Measurements from ENCODE around the gene GPT2.

The GPT2 gene

DNA sequence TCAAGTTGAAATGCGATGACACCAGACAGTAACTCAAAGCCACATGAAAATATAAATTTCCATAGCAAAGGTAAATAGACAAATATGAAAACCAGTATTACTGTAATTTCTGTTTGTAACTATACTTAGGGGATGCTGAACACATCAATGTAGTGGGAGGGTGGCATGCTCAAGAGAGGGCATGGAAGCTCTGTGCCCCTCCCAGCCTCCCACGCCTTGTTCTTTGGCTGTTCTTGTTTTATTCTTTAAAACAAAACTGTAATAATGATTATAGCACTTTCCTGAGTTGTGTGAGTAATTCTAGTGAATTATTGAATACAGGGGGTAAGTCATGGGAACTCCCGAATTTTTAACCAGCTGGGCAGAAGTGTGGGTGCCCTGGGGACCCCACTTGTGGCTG, 11.0 kb upstream of the GPT2 start:
- no peak overlapping the region for H3K4me3 ChIP-seq (ENCODE audit: low read depth, low read length)
- TF ChIP-seq, protein P1, sequence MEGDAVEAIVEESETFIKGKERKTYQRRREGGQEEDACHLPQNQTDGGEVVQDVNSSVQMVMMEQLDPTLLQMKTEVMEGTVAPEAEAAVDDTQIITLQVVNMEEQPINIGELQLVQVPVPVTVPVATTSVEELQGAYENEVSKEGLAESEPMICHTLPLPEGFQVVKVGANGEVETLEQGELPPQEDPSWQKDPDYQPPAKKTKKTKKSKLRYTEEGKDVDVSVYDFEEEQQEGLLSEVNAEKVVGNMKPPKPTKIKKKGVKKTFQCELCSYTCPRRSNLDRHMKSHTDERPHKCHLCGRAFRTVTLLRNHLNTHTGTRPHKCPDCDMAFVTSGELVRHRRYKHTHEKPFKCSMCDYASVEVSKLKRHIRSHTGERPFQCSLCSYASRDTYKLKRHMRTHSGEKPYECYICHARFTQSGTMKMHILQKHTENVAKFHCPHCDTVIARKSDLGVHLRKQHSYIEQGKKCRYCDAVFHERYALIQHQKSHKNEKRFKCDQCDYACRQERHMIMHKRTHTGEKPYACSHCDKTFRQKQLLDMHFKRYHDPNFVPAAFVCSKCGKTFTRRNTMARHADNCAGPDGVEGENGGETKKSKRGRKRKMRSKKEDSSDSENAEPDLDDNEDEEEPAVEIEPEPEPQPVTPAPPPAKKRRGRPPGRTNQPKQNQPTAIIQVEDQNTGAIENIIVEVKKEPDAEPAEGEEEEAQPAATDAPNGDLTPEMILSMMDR (IDR thresholded peaks at IDR 0.05; ENCODE audit: low read depth, low read length): no peak
- TF ChIP-seq POLR2A (IDR thresholded peaks at IDR 0.05; ENCODE audit: extremely low read depth, insufficient read length) (no peak), MYC (IDR thresholded peaks at IDR 0.05; ENCODE audit: low read depth, low read length) (no peak)
- TF ChIP-seq, protein P2, sequence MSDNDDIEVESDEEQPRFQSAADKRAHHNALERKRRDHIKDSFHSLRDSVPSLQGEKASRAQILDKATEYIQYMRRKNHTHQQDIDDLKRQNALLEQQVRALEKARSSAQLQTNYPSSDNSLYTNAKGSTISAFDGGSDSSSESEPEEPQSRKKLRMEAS (IDR thresholded peaks at IDR 0.05; ENCODE audit: low read depth, low read length): no peak
- no peak for DNase-seq (ENCODE audit: low read depth)

DNA sequence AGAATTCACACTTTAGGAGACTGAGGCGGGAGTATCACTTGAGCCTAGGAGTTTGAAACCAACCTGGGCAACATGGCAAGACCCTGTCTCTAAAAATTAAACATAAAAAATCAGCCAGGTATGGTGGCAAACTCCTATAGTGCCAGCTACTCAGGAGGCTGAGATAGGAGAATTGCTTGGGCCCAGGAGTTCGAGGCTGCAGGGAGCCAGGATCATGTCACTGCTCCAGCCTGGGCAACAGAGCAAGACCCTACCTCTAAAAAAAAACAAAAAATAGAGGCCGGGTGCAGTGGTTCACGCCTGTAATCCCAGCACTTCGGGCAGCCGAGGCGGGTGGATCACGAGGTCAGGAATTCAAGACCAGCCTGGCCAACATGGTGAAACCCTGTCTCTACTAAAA, 8.9 kb upstream of the GPT2 start:
- TF ChIP-seq, protein P1 (IDR thresholded peaks at IDR 0.05; ENCODE audit: low read depth, low read length): no peak
- DNase-seq (ENCODE audit: low read depth): no peak
- no peak overlapping the region for H3K4me3 ChIP-seq (ENCODE audit: low read depth, low read length)

DNA sequence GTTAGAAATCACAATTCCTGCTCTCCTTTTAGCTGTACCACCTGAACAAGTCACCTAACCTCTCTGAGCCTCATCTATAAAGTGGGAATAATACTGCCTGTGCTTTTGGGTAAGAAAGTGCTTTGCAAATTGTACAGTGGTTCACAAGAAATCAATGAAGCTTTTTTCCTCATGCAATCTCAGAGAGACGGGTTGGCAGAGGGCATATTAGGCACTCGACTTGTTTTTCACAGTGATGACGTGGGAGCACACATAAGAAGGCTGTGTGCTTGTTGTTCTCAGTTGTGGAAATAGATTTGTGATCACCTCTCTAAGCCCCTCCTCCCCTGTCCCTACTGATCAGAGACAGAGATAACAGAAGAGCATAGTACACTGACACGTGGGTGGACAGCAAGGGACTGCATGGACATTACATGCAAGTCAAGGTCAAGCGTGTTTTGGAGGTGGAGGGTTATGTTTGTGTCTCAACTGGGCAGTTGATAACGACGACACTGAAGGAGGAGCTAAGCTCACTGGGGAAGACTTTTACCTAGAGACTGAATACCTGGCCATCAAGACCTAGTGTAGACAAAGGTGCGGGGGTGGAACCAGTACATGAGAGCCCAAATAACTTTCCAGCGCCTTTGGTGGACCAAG, 1.7 kb upstream of the GPT2 start:
- no peak overlapping the region for H3K4me3 ChIP-seq (ENCODE audit: low read depth, low read length)
- DNase-seq (ENCODE audit: low read depth): peak; percentile 33
- no peak for TF ChIP-seq POLR2A (IDR thresholded peaks at IDR 0.05; ENCODE audit: extremely low read depth, insufficient read length)
- TF ChIP-seq, protein P2 (IDR thresholded peaks at IDR 0.05; ENCODE audit: low read depth, low read length): no peak
- no peak for TF ChIP-seq MYC (IDR thresholded peaks at IDR 0.05; ENCODE audit: low read depth, low read length)
- TF ChIP-seq, protein P1 (IDR thresholded peaks at IDR 0.05; ENCODE audit: low read depth, low read length): no peak

DNA sequence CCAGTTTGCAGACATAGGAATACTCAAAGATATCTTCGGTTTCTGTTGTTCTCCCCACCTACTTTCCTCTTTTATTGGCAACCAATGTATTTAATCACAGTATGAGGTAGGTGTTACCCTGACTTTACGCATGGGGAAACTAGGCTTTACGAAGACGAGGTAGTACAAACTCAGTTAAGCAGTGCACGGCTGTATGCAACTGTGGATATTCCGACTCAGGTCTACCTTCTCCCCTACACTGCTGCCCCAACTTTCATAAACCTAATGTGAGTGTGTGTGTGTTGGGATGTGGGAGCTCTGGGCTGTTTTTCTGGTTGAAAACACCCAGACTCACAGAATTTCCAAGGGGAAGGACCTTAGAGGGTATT, 1.2 kb upstream of the GPT2 start:
- peak; percentile 35 for DNase-seq (ENCODE audit: low read depth)
- TF ChIP-seq MYC (IDR thresholded peaks at IDR 0.05; ENCODE audit: low read depth, low read length) (no peak), POLR2A (IDR thresholded peaks at IDR 0.05; ENCODE audit: extremely low read depth, insufficient read length) (no peak)
- TF ChIP-seq, protein P2 (IDR thresholded peaks at IDR 0.05; ENCODE audit: low read depth, low read length): no peak
- TF ChIP-seq, protein P1 (IDR thresholded peaks at IDR 0.05; ENCODE audit: low read depth, low read length): no peak
- H3K4me3 ChIP-seq (ENCODE audit: low read depth, low read length): peak overlapping the region; percentile 62

DNA sequence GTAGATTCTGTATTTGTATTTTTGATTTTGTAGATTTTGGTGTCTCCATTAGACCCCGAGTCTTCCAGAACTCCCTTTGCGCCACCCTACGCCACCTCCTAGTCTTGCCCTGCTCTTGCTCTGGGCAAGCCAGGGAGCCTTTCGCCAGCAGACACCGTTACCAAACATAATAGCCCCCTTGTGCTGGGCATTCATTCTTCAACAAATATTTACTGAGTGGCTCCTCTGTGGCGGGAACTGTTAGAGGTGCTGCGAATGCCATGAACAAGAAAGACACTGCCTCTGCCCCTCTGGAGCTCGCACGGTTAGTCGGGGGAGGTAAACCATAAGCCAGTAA, 841 bp upstream of the GPT2 start:
- no peak for DNase-seq (ENCODE audit: low read depth)
- TF ChIP-seq, protein P1 (IDR thresholded peaks at IDR 0.05; ENCODE audit: low read depth, low read length): no peak
- TF ChIP-seq POLR2A (IDR thresholded peaks at IDR 0.05; ENCODE audit: extremely low read depth, insufficient read length): no peak
- TF ChIP-seq MYC (IDR thresholded peaks at IDR 0.05; ENCODE audit: low read depth, low read length): no peak
- TF ChIP-seq, protein P2 (IDR thresholded peaks at IDR 0.05; ENCODE audit: low read depth, low read length): no peak
- peak overlapping the region; percentile 62 for H3K4me3 ChIP-seq (ENCODE audit: low read depth, low read length)
